Skin epidermis (tissue), 12 donors: ENCODE results near the gene SOX2.

Source experiments
- H3K27ac ChIP-seq, 21 experiments: fragments of 200-600 bp; sonication (generic) in 11 of 21; one replicate each; pipeline ENCODE4 v1.5.0; 2020; ENCODE audit warnings: mild to moderate bottlenecking in 3 of 21, inconsistent platforms in 2 of 21, moderate library complexity in 2 of 21
- H3K4me3 ChIP-seq, 7 experiments: fragments of 200-600 bp; sonication (generic) in 2 of 7; one replicate each; pipeline ENCODE4 v1.5.0; 2020; ENCODE audit warnings: inconsistent platforms in 2 of 7, mild to moderate bottlenecking in 2 of 7, moderate library complexity in 1 of 7

SOX2 gene

GRCh38 chr3:181719991-181720680, 8.4 kb downstream of the SOX2 start:
- no peak overlapping the region for H3K27ac ChIP-seq
- no peak overlapping the region for H3K4me3 ChIP-seq

GRCh38 chr3:181721046-181721875, 9.5 kb downstream of the SOX2 start:
- H3K4me3 ChIP-seq: no peak overlapping the region

GRCh38 chr3:181722156-181722555, 10.4 kb downstream of the SOX2 start:
- Histone ChIP-seq H3K4me3 (no peak overlapping the region), H3K27ac (no peak overlapping the region)

More at GRCh38 chr3:181721046-181721875, 9.5 kb downstream of the SOX2 start:
- H3K27ac ChIP-seq: no peak overlapping the region

GRCh38 chr3:181722766-181723425, 11.2 kb downstream of the SOX2 start:
- no peak overlapping the region for H3K4me3 ChIP-seq
- H3K27ac ChIP-seq: no peak overlapping the region

- Histone ChIP-seq H3K4me3 (no peak overlapping the region), H3K27ac (no peak overlapping the region)
Measured at GRCh38 chr3:181723625-181724191, 12.0 kb downstream of the SOX2 start.

- Histone ChIP-seq H3K4me3 (no peak overlapping the region), H3K27ac (no peak overlapping the region)
Measured at GRCh38 chr3:181724192-181724965, 12.7 kb downstream of the SOX2 start.

- H3K27ac ChIP-seq: no peak overlapping the region
- no peak overlapping the region for H3K4me3 ChIP-seq
Measured at GRCh38 chr3:181725131-181725731, 13.5 kb downstream of the SOX2 start.

- Histone ChIP-seq H3K4me3 (no peak overlapping the region), H3K27ac (no peak overlapping the region)
Measured at GRCh38 chr3:181725830-181726229, 14.1 kb downstream of the SOX2 start.

- Histone ChIP-seq H3K27ac (no peak overlapping the region), H3K4me3 (peak overlapping the region in 5 of 7 experiments; percentile 1 to 37 (median 14))
Measured at GRCh38 chr3:181726351-181727330, 14.9 kb downstream of the SOX2 start.

- H3K27ac ChIP-seq: no peak overlapping the region
Measured at GRCh38 chr3:181727341-181728032, 15.8 kb downstream of the SOX2 start.

GRCh38 chr3:181728470-181729340, 17.0 kb downstream of the SOX2 start:
- Histone ChIP-seq H3K27ac (no peak overlapping the region), H3K4me3 (no peak overlapping the region)

More at GRCh38 chr3:181727341-181728032, 15.8 kb downstream of the SOX2 start:
- peak overlapping the region in 5 of 7 experiments; percentile 1 to 37 (median 14) for H3K4me3 ChIP-seq

GRCh38 chr3:181729341-181729869, 17.7 kb downstream of the SOX2 start:
- H3K4me3 ChIP-seq: no peak overlapping the region
- H3K27ac ChIP-seq: no peak overlapping the region

- H3K27ac ChIP-seq: no peak overlapping the region
- H3K4me3 ChIP-seq: no peak overlapping the region
Measured at GRCh38 chr3:181730316-181730715, 18.6 kb downstream of the SOX2 start.

GRCh38 chr3:181730934-181731333, 19.2 kb downstream of the SOX2 start:
- no peak overlapping the region for H3K4me3 ChIP-seq
- no peak overlapping the region for H3K27ac ChIP-seq

GRCh38 chr3:181735911-181736310, 24.2 kb downstream of the SOX2 start:
- no peak overlapping the region for H3K27ac ChIP-seq
- no peak overlapping the region for H3K4me3 ChIP-seq

- no peak overlapping the region for H3K27ac ChIP-seq
- no peak overlapping the region for H3K4me3 ChIP-seq
Measured at GRCh38 chr3:181738551-181738950, 26.8 kb downstream of the SOX2 start.
